Spleen (tissue), 11 donors: ENCODE data around the gene PTPRK. TPM values are rescaled to one million over a fixed set of nuclear protein-coding genes. Genes with fewer than 3 reads are reported as not detected.

Source experiments
- DNase-seq: peaks from one replicate; pipeline ENCODE4 v3.0.0-alpha.2; 2020
- H3K27ac ChIP-seq, 8 donors: fragments of 200-600 bp; sonication (generic) in 7 of 8; 1 replicate in 4 of 8; 2 replicates in 4 of 8; pipeline versions ENCODE4 v1.5.0 to v1.8.0; 2016 to 2021; ENCODE audit warnings: inconsistent platforms in 4 of 8, mild to moderate bottlenecking in 4 of 8, moderate library complexity in 1 of 8
- H3K27me3 ChIP-seq, 7 donors: fragments of 200-600 bp; sonication (generic) in 6 of 7; replicated peaks in 1 of 7; 1 replicate in 4 of 7; 2 replicates in 3 of 7; pipeline versions ENCODE4 v1.5.0 to v1.8.0; 2016 to 2021; ENCODE audit warnings: inconsistent platforms in 3 of 7, mild to moderate bottlenecking in 1 of 7
- H3K36me3 ChIP-seq, 6 donors: fragments of 200-600 bp; sonication (generic) in 5 of 6; 1 replicate in 4 of 6; 2 replicates in 2 of 6; pipeline versions ENCODE4 v1.5.0 to v1.8.0; 2016 to 2021; ENCODE audit warnings: inconsistent platforms in 2 of 6
- H3K4me1 ChIP-seq, 6 donors: fragments of 200-600 bp; sonication (generic) in 5 of 6; 1 replicate in 3 of 6; 2 replicates in 3 of 6; pipeline versions ENCODE4 v1.5.0 to v1.8.0; 2016 to 2021; ENCODE audit warnings: inconsistent platforms in 3 of 6
- H3K4me3 ChIP-seq, 8 donors: fragments of 200-600 bp; sonication (generic) in 7 of 8; 1 replicate in 4 of 8; 2 replicates in 4 of 8; pipeline versions ENCODE4 v1.5.0 to v1.8.0; 2016 to 2021; ENCODE audit warnings: inconsistent platforms in 4 of 8, mild to moderate bottlenecking in 4 of 8, moderate library complexity in 2 of 8
- H3K9me3 ChIP-seq, 8 donors: fragments of 200-600 bp; sonication (generic) in 7 of 8; 1 replicate in 4 of 8; 2 replicates in 4 of 8; pipeline versions ENCODE4 v1.5.0 to v1.8.0; 2016 to 2021; ENCODE audit warnings: inconsistent platforms in 4 of 8
- POLR2A ChIP-seq, 3 donors: fragments of 450-650 bp; IDR thresholded peaks; one replicate each; pipeline ENCODE4 v1.5.1; 2017; ENCODE audit warnings: antibody characterized with exemption in 3 of 3, mild to moderate bottlenecking in 1 of 3
- POLR2AphosphoS5 ChIP-seq, 3 donors: sonication (generic); formaldehyde crosslinking; IDR thresholded peaks; one replicate each; pipeline ENCODE4 v1.5.1; 2017; ENCODE audit warnings: antibody characterized with exemption in 3 of 3
- WGBS, 5 donors: extraction: QIAGEN DNeasy Blood & Tissue Kit in 3 of 5; methylation state at CpG; one replicate each; pipeline versions ENCODE4 v1.1.5 to v1.1.7; 2013 to 2018; 5-methylcytosine and 5-hydroxymethylcytosine counted together
- intact Hi-C: fragments of 100-400 bp; cut with DNase I; formaldehyde crosslinking; loops from one replicate; pipeline ENCODE4 v1.15.0; 2023; ENCODE audit warnings: low total_unique reads
- polyA plus RNA-seq, 3 donors: library from polyadenylated mRNA; stranded (reverse); fragments of 200-250 nt; gene quantifications; one replicate each; pipeline ENCODE4 v1.2.1, GENCODE V29; 2013
- total RNA-seq, 7 donors: library from RNA; depleted of rRNA in 3 of 7; stranded (reverse); fragments of >200 nt in 3 of 7; fragmentation: NEBNext Ultra II Directional in 4 of 7; extraction: Animal tissue kit (Norgen Biotek cat#: 25700) in 4 of 7; gene quantifications; one replicate each; pipeline versions ENCODE4 v1.1.0 to v1.2.1, GENCODE V29; 2016 to 2021
- TF ChIP-seq, protein P1 (sequence below), 11 experiments: fragments of 200-600 bp in 7 of 11; fragments of 450-650 bp in 4 of 11; sonication (generic) in 4 of 11; IDR thresholded peaks in 8 of 11; conservative IDR thresholded peaks in 3 of 11; 1 replicate in 7 of 11; 2 replicates in 4 of 11; pipeline versions ENCODE4 v1.4.0 to v1.8.0; 2016 to 2021; ENCODE audit warnings: antibody characterized with exemption in 11 of 11, inconsistent platforms in 4 of 11, mild to moderate bottlenecking in 1 of 11
- donor health status: healthy with polysubstance abuse.
- donor health status: DM: no; HTN: no; CAD: no; lungs with moderate emphysema.
- donor health status: DM: no; HTN: no; CAD: no.
- donor health status: Bipolar disorder and iron deficiency.
- donor health status: healthy.
- donor health status: DM: no; HTN: no; CAD: no.
- donor health status: DM: yes; HTN: yes; CAD: no.

Gene PTPRK
- total and polyA plus RNA-seq, 10 donors, result 3.3 to 67.8 (median 34.0) TPM

DNA sequence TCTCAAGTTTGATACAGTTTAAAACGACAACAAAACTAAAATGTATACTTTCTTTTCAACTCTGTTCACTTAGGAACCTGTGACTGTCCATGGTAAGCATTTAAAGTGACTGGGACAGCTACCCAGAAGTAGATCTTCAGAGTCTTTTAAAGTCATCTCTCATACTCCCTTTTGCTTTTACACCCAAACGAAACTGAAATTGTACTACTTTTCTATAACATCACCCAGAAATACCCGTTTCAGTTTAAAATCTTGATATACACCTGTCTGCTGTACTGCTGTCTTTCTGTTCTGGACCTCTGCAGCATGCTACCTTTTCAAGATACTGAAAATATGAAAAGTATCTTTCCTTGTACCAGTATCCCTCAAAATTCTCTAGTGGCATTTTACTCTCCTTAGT is 449.2 kb downstream of the PTPRK start:
- no peaks in the 10 kb centered on the region for H3K27me3 ChIP-seq
- intact Hi-C loops, result no loop called here
- DNase-seq, result no peak
- peaks cover 0 to 32% (median 0%) of the 10 kb centered on the region in 6 donors for H3K36me3 ChIP-seq
- no peak overlapping the region for H3K27ac ChIP-seq
- no peak overlapping the region for H3K4me3 ChIP-seq
- WGBS, 5 donors, result 69 to 88% (median 84%) methylated on average over 3 of the region's 3 CpGs
- H3K4me1 ChIP-seq, result no peaks in the 10 kb centered on the region
- no peaks in the 10 kb centered on the region for H3K9me3 ChIP-seq
- no peak for TF ChIP-seq POLR2A (IDR thresholded peaks at IDR 0.05)
- no peak for TF ChIP-seq POLR2AphosphoS5 (IDR thresholded peaks at IDR 0.05)
- TF ChIP-seq, protein P1, sequence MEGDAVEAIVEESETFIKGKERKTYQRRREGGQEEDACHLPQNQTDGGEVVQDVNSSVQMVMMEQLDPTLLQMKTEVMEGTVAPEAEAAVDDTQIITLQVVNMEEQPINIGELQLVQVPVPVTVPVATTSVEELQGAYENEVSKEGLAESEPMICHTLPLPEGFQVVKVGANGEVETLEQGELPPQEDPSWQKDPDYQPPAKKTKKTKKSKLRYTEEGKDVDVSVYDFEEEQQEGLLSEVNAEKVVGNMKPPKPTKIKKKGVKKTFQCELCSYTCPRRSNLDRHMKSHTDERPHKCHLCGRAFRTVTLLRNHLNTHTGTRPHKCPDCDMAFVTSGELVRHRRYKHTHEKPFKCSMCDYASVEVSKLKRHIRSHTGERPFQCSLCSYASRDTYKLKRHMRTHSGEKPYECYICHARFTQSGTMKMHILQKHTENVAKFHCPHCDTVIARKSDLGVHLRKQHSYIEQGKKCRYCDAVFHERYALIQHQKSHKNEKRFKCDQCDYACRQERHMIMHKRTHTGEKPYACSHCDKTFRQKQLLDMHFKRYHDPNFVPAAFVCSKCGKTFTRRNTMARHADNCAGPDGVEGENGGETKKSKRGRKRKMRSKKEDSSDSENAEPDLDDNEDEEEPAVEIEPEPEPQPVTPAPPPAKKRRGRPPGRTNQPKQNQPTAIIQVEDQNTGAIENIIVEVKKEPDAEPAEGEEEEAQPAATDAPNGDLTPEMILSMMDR (IDR thresholded peaks at IDR 0.05 in 8 of 11, conservative IDR thresholded peaks at IDR 0.05 in 3 of 11), result no peak

DNA sequence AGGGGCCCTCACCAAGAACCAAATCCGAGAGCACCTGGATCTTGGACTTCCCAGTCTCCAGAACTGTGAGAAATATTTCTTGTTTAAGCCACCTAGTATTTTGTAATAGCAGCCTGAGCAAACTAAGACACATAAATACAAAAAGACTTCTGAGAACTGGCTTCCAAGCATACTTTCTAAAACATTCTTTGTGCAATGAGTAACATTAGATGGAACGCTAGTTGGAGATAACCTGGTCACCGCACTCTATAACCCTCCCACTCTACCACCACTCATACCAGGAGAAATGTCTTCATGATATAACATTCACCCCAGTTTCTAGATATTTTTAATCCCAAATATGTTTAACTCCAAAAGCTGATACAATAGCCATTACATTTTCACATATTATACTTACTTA is 450.0 kb downstream of the PTPRK start:
- Histone ChIP-seq H3K27ac (no peak overlapping the region), H3K4me3 (no peak overlapping the region), H3K27me3 (no peaks in the 10 kb centered on the region), H3K9me3 (no peaks in the 10 kb centered on the region), H3K36me3 (peaks cover 0 to 28% (median 0%) of the 10 kb centered on the region in 6 donors), H3K4me1 (no peaks in the 10 kb centered on the region)
- TF ChIP-seq POLR2A (IDR thresholded peaks at IDR 0.05), result no peak
- intact Hi-C loops, result no loop called here
- no peak for DNase-seq
- 62 to 80% (median 63%) methylated on average over 3 of the region's 3 CpGs for WGBS, 5 donors

GRCh38 chr6:128069188-128069587 is 451.2 kb downstream of the PTPRK start:
- TF ChIP-seq, protein P1 (IDR thresholded peaks at IDR 0.05 in 8 of 11, conservative IDR thresholded peaks at IDR 0.05 in 3 of 11), result no peak
- no peak for TF ChIP-seq POLR2AphosphoS5 (IDR thresholded peaks at IDR 0.05)
- TF ChIP-seq POLR2A (IDR thresholded peaks at IDR 0.05), result no peak
- no peak for DNase-seq
- Histone ChIP-seq H3K9me3 (no peaks in the 10 kb centered on the region), H3K36me3 (peaks cover 0 to 22% (median 0%) of the 10 kb centered on the region in 6 donors), H3K27ac (no peak overlapping the region), H3K27me3 (no peaks in the 10 kb centered on the region), H3K4me3 (no peak overlapping the region), H3K4me1 (no peaks in the 10 kb centered on the region)
- intact Hi-C loops, result no loop called here
- WGBS, 5 donors, result 93 to 100% (median 96%) methylated on average over 2 of the region's 2 CpGs

GRCh38 chr6:128068119-128068479 is 452.3 kb downstream of the PTPRK start:
- intact Hi-C loops, result no loop called here
- H3K4me1 ChIP-seq, result no peaks in the 10 kb centered on the region

More at GRCh38 chr6:128068119-128068479, 452.3 kb downstream of the PTPRK start:
- Histone ChIP-seq H3K27me3 (no peaks in the 10 kb centered on the region), H3K9me3 (no peaks in the 10 kb centered on the region), H3K36me3 (peaks cover 0 to 23% (median 0%) of the 10 kb centered on the region in 6 donors), H3K4me3 (no peak overlapping the region), H3K27ac (no peak overlapping the region)
- TF ChIP-seq POLR2AphosphoS5 (IDR thresholded peaks at IDR 0.05), result no peak
- TF ChIP-seq, protein P1 (IDR thresholded peaks at IDR 0.05 in 8 of 11, conservative IDR thresholded peaks at IDR 0.05 in 3 of 11), result no peak
- TF ChIP-seq POLR2A (IDR thresholded peaks at IDR 0.05), result no peak
- 88 to 95% (median 94%) methylated on average over 5 of the region's 5 CpGs for WGBS, 5 donors
- no peak for DNase-seq
